Chondrocyte (in vitro differentiated cells): Measurements from ENCODE around the gene DPY19L1. TPM values are rescaled to one million over a fixed set of nuclear protein-coding genes. Genes with fewer than 3 reads are reported as not detected.
"Not testable (repeated sequence)": the region's sequence is repeated elsewhere in the genome, so short reads cannot be mapped to it uniquely, and the experiment has no call there.

Source experiments
- DNase-seq: peaks from one replicate; pipeline ENCODE4 v3.0.0; 2021; ENCODE audit warnings: mixed read lengths, low spot score
- H3K27ac Mint-ChIP-seq: one replicate; pipeline ENCODE4 v1.8.0; 2021; ENCODE audit warnings: mild to moderate bottlenecking, moderate library complexity, mixed read lengths; ENCODE audit not compliant: unreplicated experiment
- H3K27me3 Mint-ChIP-seq: 2 replicates; pipeline ENCODE4 v1.8.0; 2021; ENCODE audit warnings: low read depth, mixed read lengths
- H3K36me3 Mint-ChIP-seq: 2 replicates; pipeline ENCODE4 v1.8.0; 2021; ENCODE audit warnings: low read depth, mixed read lengths
- H3K4me1 Mint-ChIP-seq: 2 replicates; pipeline ENCODE4 v1.8.0; 2021; ENCODE audit warnings: low read depth, mild to moderate bottlenecking, mixed read lengths
- H3K4me3 Mint-ChIP-seq: one replicate; pipeline ENCODE4 v1.8.0; 2021; ENCODE audit warnings: mild to moderate bottlenecking, moderate library complexity, mixed read lengths; ENCODE audit not compliant: unreplicated experiment
- H3K9me3 Mint-ChIP-seq: 2 replicates; pipeline ENCODE4 v1.8.0; 2021; ENCODE audit warnings: low read depth, mixed read lengths
- total RNA-seq: library from RNA; stranded (reverse); gene quantifications from 3 replicates; pipeline ENCODE4 v1.2.1, GENCODE V29; 2021
- TF ChIP-seq, protein P1 (sequence below): fragments of 200-600 bp; sonication (generic); IDR thresholded peaks from 2 replicates; pipeline ENCODE4 v1.5.0; 2021; ENCODE audit warnings: antibody characterized with exemption, mild to moderate bottlenecking, moderate library complexity

The DPY19L1 gene
- total RNA-seq, 1 donor from 2014 or later, result 30.9 TPM

DNA sequence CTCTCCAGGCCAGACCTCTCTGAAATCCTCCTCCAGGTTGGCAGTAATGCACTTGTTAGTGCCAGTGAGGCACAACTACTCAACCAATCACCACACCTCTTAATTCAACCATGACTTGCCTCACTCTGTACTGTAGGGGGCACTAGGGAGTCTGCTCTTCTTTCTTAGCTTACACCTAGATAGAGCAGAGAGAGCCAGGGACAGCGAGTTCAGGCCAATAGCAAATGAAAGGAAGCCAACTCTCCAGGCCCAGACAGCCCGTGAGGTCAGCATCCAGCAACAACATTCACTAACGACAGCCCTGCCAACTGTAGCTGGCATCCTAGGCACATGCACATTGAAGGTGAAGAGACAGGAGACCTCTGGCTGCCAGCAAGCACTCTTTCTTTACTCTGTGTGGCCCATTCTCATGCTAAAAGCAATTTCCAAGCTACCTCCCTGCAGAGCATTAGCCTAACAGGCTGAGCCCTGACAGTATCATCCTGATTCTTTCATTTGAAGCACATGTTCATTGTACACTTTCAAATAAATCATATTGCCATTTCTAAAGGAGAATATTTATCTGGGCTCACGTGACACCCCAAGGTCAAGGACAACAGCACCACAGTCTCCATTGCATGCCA is 136.3 kb downstream of the DPY19L1 start:
- H3K27ac Mint-ChIP-seq, result no peak overlapping the region
- H3K9me3 Mint-ChIP-seq, result peaks cover 1% of the 10 kb centered on the region
- no peak for DNase-seq
- H3K4me3 Mint-ChIP-seq, result no peak overlapping the region
- TF ChIP-seq, protein P1, sequence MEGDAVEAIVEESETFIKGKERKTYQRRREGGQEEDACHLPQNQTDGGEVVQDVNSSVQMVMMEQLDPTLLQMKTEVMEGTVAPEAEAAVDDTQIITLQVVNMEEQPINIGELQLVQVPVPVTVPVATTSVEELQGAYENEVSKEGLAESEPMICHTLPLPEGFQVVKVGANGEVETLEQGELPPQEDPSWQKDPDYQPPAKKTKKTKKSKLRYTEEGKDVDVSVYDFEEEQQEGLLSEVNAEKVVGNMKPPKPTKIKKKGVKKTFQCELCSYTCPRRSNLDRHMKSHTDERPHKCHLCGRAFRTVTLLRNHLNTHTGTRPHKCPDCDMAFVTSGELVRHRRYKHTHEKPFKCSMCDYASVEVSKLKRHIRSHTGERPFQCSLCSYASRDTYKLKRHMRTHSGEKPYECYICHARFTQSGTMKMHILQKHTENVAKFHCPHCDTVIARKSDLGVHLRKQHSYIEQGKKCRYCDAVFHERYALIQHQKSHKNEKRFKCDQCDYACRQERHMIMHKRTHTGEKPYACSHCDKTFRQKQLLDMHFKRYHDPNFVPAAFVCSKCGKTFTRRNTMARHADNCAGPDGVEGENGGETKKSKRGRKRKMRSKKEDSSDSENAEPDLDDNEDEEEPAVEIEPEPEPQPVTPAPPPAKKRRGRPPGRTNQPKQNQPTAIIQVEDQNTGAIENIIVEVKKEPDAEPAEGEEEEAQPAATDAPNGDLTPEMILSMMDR, result peak; percentile 34
- no peaks in the 10 kb centered on the region for H3K27me3 Mint-ChIP-seq
- H3K4me1 Mint-ChIP-seq, result no peaks in the 10 kb centered on the region
- no peaks in the 10 kb centered on the region for H3K36me3 Mint-ChIP-seq

DNA sequence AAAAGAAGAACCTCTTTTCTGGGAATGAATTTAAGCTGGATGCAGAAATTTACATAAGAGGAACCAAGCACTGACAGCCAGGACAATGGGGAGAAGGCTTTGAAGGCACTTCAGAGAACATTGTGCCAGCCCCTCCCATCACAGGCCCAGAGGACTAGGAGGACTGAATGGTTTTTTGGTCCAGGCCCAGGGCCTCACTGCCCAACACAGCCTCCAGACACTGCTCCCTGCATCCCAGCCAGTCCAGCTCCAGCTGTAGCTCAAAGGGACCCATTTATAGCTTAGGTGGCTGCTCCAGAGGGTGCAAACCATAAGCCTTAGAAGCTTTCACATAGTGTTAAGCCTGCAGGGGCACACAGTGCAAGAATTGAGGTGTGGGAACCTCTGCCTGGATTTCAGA is 142.1 kb downstream of the DPY19L1 start:
- DNase-seq, result no peak
- TF ChIP-seq, protein P1, result no peak
- Mint-ChIP-seq H3K4me3 (no peak overlapping the region), H3K36me3 (peaks cover 3% of the 10 kb centered on the region), H3K27ac (no peak overlapping the region), H3K9me3 (peaks cover 12% of the 10 kb centered on the region), H3K4me1 (peaks cover 18% of the 10 kb centered on the region), H3K27me3 (no peaks in the 10 kb centered on the region)

DNA sequence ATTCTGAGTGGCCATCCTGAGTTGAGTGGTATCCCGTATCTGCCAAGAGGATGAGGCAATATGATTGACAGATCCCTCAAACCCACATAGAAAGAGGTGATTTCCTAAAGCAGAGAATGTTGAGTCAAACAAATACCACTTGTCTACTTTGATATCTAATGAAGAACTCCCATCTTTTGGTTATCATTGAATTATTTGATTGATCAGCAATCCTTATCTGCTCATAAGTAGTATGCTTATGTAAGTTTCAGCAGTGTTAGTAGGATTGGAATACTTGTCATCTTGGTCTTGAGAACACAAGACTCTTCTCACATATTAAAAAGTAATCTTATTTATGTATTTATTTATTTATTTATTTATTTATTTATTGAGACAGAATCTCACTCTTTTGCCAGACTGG is 147.3 kb downstream of the DPY19L1 start:
- Mint-ChIP-seq H3K36me3 (peaks cover 3% of the 10 kb centered on the region), H3K9me3 (peaks cover 7% of the 10 kb centered on the region), H3K27ac (no peak overlapping the region), H3K4me3 (no peak overlapping the region), H3K27me3 (no peaks in the 10 kb centered on the region), H3K4me1 (peaks cover 18% of the 10 kb centered on the region)
- DNase-seq, result no peak
- TF ChIP-seq, protein P1, result no peak

DNA sequence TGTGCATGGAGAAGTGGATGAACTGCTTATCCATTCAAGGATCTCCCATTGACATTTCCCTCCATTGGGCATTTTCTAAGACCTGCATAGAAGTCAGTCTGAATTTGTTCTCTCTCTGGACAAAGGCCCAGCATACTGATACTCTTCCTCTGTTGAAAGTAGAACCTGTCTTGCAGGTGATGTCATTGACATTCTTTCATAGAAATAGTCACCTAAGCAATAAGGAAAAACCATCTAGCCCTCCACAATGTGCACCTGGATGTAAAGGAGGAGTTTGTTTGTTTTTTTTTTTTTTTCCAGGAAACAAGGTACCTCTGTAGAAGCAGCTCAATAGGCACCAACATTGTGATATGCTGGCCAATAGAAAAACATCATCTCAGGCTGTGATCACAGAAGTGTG is 150.4 kb downstream of the DPY19L1 start:
- no peak for DNase-seq
- Mint-ChIP-seq H3K36me3 (peaks cover 3% of the 10 kb centered on the region), H3K4me3 (no peak overlapping the region), H3K27ac (no peak overlapping the region), H3K9me3 (peaks cover 12% of the 10 kb centered on the region), H3K4me1 (peaks cover 13% of the 10 kb centered on the region), H3K27me3 (no peaks in the 10 kb centered on the region)
- TF ChIP-seq, protein P1, result no peak

DNA sequence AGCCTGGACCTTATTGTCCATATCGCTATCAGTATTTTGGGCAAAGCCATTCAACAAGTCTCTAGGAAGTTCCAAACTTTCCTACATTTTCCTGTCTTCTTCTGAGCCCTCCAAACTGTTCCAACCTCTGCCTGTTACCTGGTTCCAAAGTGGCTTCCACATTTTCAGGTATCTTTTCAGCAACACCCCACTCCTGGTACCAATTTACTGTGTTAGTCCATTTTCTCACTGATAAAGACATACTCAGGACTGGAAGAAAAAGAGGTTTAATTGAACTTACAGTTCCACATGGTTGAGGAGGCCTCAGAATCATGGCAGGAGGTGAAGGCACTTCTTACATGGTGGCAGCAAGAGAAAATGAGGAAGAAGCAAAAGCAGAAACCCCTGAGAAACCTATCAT is 153.4 kb downstream of the DPY19L1 start:
- not testable (repeated sequence) for H3K4me1 Mint-ChIP-seq, H3K27me3 Mint-ChIP-seq, DNase-seq, H3K36me3 Mint-ChIP-seq, H3K27ac Mint-ChIP-seq, H3K4me3 Mint-ChIP-seq
- H3K9me3 Mint-ChIP-seq, result peaks cover 13% of the 10 kb centered on the region

- H3K27me3 Mint-ChIP-seq, result no peaks in the 10 kb centered on the region
- DNase-seq, result no peak
- H3K27ac Mint-ChIP-seq, result no peak overlapping the region
- peaks cover 13% of the 10 kb centered on the region for H3K9me3 Mint-ChIP-seq
- TF ChIP-seq, protein P1, result no peak
- H3K4me1 Mint-ChIP-seq, result no peaks in the 10 kb centered on the region
- no peak overlapping the region for H3K4me3 Mint-ChIP-seq
- H3K36me3 Mint-ChIP-seq, result peaks cover 3% of the 10 kb centered on the region
These were observed 157.4 kb downstream of the DPY19L1 start for GRCh38 chr7:34879871-34880270.

GRCh38 chr7:34878944-34879735 is 158.1 kb downstream of the DPY19L1 start:
- not testable (repeated sequence) for H3K4me1 Mint-ChIP-seq

More at GRCh38 chr7:34878944-34879735, 158.1 kb downstream of the DPY19L1 start:
- DNase-seq, H3K36me3 Mint-ChIP-seq, H3K4me3 Mint-ChIP-seq, H3K27me3 Mint-ChIP-seq: not testable (repeated sequence)
- Mint-ChIP-seq H3K9me3 (peaks cover 12% of the 10 kb centered on the region), H3K27ac (peak overlapping the region; percentile 51)
